ENCODE measurements around the gene C17orf107. TPM values are rescaled to one million over a fixed set of nuclear protein-coding genes. Genes with fewer than 3 reads are reported as not detected.
A peak's percentile ranks its signal among the peaks of the same experiment; 100 is the strongest.

Gene C17orf107
- total and polyA plus RNA-seq, 9 of the 15 experiments (the other 6 are each of a cell fraction or from before 2014, with no cell fraction given) = 0.05 to 0.29 (median 0.07) TPM; not detected in 4

DNA sequence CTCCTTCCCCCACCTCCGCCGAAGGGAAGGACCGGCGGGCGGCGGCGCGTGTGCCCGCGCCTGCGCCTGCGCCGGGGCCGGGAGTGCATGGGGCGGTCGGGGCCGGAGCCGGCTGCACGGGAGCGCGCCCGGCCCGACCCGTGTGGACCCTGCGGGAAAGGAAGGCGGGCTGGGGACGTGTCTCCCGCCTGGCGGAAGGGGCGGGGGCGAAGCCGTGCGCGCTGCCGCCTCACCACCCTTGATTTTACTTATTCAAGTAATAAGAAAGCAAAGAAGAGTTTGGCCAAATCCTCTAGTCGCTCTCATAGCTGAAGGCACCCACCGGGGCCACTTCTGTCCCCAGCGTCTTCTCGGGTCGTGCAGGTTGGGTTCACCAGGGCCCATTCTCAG is 49.6 kb downstream of the C17orf107 start (continued):
- TF ChIP-seq MEF2A (IDR thresholded peaks at IDR 0.05; ENCODE audit: control insufficient read depth, low read depth, low read length) (no peak), PHF21A (IDR thresholded peaks at IDR 0.05; ENCODE audit: borderline replicate concordance, low read depth) (no peak), DMBX1 (CRISPR knock-in tag; IDR thresholded peaks at IDR 0.05; ENCODE audit: borderline replicate concordance) (no peak), BRD9 (IDR thresholded peaks at IDR 0.05; ENCODE audit: low read depth, partially characterized antibody) (no peak), SREBF1 (IDR thresholded peaks at IDR 0.05; ENCODE audit: borderline replicate concordance, low read depth, low read length) (no peak), SIN3A (IDR thresholded peaks at IDR 0.05; ENCODE audit: borderline replicate concordance in 2 of 2, control insufficient read depth in 1 of 2, low read depth in 2 of 2, low read length in 2 of 2) (0 out of 4 replicates have a peak, but pooled peaks of 1 of the 2 experiments have one; percentile 14), POLR3G (IDR thresholded peaks at IDR 0.05; ENCODE audit: extremely low read depth, insufficient read length, insufficient replicate concordance) (no peak), ZNF134 (CRISPR knock-in tag; conservative IDR thresholded peaks at IDR 0.05) (no peak), MTA1 (IDR thresholded peaks at IDR 0.05; ENCODE audit: borderline replicate concordance) (no peak), ZNF764 (CRISPR knock-in tag; IDR thresholded peaks at IDR 0.05; ENCODE audit: low read depth) (no peak), FOXM1 (IDR thresholded peaks at IDR 0.05; ENCODE audit: low read depth) (no peak), FOXM1 (CRISPR knock-in tag; IDR thresholded peaks at IDR 0.05; ENCODE audit: low read depth) (no peak), MTF1 (CRISPR knock-in tag; IDR thresholded peaks at IDR 0.05; ENCODE audit: borderline replicate concordance) (no peak), EWSR1 (IDR thresholded peaks at IDR 0.05; ENCODE audit: borderline replicate concordance, low read depth, partially characterized antibody) (no peak), MEIS2 (IDR thresholded peaks at IDR 0.05; ENCODE audit: partially characterized antibody) (peak; percentile 70), CHD4 (IDR thresholded peaks at IDR 0.05; ENCODE audit: insufficient read depth, insufficient replicate concordance, low read depth, low read length, poor library complexity, severe bottlenecking) (no peak), NR3C1 (CRISPR knock-in tag; IDR thresholded peaks at IDR 0.05) (no peak), MTA3 (IDR thresholded peaks at IDR 0.05; ENCODE audit: borderline replicate concordance) (no peak)
- TF ChIP-seq, protein P1, sequence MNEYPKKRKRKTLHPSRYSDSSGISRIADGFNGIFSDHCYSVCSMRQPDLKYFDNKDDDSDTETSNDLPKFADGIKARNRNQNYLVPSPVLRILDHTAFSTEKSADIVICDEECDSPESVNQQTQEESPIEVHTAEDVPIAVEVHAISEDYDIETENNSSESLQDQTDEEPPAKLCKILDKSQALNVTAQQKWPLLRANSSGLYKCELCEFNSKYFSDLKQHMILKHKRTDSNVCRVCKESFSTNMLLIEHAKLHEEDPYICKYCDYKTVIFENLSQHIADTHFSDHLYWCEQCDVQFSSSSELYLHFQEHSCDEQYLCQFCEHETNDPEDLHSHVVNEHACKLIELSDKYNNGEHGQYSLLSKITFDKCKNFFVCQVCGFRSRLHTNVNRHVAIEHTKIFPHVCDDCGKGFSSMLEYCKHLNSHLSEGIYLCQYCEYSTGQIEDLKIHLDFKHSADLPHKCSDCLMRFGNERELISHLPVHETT (CRISPR knock-in tag; conservative IDR thresholded peaks at IDR 0.05 in 1 of 2, IDR thresholded peaks at IDR 0.05 in 1 of 2) = no peak
- TF ChIP-seq, protein P2, sequence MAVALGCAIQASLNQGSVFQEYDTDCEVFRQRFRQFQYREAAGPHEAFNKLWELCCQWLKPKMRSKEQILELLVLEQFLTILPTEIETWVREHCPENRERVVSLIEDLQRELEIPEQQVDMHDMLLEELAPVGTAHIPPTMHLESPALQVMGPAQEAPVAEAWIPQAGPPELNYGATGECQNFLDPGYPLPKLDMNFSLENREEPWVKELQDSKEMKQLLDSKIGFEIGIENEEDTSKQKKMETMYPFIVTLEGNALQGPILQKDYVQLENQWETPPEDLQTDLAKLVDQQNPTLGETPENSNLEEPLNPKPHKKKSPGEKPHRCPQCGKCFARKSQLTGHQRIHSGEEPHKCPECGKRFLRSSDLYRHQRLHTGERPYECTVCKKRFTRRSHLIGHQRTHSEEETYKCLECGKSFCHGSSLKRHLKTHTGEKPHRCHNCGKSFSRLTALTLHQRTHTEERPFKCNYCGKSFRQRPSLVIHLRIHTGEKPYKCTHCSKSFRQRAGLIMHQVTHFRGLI (CRISPR knock-in tag; IDR thresholded peaks at IDR 0.05) = no peak
- TF ChIP-seq, protein P3, sequence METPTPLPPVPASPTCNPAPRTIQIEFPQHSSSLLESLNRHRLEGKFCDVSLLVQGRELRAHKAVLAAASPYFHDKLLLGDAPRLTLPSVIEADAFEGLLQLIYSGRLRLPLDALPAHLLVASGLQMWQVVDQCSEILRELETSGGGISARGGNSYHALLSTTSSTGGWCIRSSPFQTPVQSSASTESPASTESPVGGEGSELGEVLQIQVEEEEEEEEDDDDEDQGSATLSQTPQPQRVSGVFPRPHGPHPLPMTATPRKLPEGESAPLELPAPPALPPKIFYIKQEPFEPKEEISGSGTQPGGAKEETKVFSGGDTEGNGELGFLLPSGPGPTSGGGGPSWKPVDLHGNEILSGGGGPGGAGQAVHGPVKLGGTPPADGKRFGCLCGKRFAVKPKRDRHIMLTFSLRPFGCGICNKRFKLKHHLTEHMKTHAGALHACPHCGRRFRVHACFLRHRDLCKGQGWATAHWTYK (CRISPR knock-in tag; IDR thresholded peaks at IDR 0.05) = no peak
- TF ChIP-seq, protein P4, sequence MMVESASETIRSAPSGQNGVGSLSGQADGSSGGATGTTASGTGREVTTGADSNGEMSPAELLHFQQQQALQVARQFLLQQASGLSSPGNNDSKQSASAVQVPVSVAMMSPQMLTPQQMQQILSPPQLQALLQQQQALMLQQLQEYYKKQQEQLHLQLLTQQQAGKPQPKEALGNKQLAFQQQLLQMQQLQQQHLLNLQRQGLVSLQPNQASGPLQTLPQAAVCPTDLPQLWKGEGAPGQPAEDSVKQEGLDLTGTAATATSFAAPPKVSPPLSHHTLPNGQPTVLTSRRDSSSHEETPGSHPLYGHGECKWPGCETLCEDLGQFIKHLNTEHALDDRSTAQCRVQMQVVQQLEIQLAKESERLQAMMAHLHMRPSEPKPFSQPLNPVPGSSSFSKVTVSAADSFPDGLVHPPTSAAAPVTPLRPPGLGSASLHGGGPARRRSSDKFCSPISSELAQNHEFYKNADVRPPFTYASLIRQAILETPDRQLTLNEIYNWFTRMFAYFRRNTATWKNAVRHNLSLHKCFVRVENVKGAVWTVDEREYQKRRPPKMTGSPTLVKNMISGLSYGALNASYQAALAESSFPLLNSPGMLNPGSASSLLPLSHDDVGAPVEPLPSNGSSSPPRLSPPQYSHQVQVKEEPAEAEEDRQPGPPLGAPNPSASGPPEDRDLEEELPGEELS (CRISPR knock-in tag; IDR thresholded peaks at IDR 0.05; ENCODE audit: borderline replicate concordance) = no peak
